ENCODE measurements around the gene NOS1.

DNA sequence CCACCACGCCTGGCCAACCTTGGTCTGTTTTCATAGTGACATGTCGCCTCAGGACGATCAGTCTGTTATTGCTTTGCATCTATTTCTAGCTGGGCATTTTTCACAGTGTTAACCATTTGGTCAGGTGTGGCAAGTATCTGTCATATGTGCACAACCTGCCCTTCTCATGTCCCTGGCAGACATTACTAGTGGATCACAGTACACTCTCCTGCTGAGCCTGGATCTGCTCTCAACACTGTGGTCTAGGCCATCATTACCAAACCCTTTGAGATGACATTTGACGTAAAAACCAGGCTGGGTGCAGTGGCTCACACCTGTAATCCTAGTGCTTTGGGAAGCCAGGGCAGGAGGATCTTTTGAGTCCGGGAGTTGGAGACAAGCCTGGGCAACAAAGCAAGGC, 29.4 kb upstream of the NOS1 start:
- no peak for TF ChIP-seq EZH2 (IDR thresholded peaks at IDR 0.05; ENCODE audit: borderline replicate concordance, low read depth, low read length, severe bottlenecking)
- TF ChIP-seq, protein P1, sequence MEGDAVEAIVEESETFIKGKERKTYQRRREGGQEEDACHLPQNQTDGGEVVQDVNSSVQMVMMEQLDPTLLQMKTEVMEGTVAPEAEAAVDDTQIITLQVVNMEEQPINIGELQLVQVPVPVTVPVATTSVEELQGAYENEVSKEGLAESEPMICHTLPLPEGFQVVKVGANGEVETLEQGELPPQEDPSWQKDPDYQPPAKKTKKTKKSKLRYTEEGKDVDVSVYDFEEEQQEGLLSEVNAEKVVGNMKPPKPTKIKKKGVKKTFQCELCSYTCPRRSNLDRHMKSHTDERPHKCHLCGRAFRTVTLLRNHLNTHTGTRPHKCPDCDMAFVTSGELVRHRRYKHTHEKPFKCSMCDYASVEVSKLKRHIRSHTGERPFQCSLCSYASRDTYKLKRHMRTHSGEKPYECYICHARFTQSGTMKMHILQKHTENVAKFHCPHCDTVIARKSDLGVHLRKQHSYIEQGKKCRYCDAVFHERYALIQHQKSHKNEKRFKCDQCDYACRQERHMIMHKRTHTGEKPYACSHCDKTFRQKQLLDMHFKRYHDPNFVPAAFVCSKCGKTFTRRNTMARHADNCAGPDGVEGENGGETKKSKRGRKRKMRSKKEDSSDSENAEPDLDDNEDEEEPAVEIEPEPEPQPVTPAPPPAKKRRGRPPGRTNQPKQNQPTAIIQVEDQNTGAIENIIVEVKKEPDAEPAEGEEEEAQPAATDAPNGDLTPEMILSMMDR (IDR thresholded peaks at IDR 0.05; ENCODE audit: extremely low read depth in 1 of 2, insufficient read depth in 1 of 2, low read depth in 1 of 2, low read length in 2 of 2) = no peak
- no peak for TF ChIP-seq POLR2A (IDR thresholded peaks at IDR 0.05; ENCODE audit: low read depth, low read length)

Data from endothelial cell of umbilical vein (primary cell).